Mucosa of descending colon (tissue), 3 donors: ENCODE results near the gene FRMD4A. TPM values are rescaled to one million over a fixed set of nuclear protein-coding genes. Genes with fewer than 3 reads are reported as not detected.

Experiments used
- ATAC-seq: fragments of 200-7000 bp; cut with Tn5 transposase; one replicate; pipeline ENCODE4 v1.9.1; 2020; ENCODE audit warnings: mild to moderate bottlenecking, moderate library complexity
- DNase-seq, 3 donors: peaks; one replicate each; pipeline ENCODE4 v3.0.0-alpha.2; 2020
- H3K36me3 ChIP-seq: fragments of 200-600 bp; one replicate; pipeline ENCODE4 v1.8.0; 2021; ENCODE audit warnings: low read depth, mild to moderate bottlenecking
- H3K4me1 ChIP-seq: fragments of 200-600 bp; one replicate; pipeline ENCODE4 v1.8.0; 2021; ENCODE audit warnings: low read depth, mild to moderate bottlenecking
- H3K4me3 ChIP-seq: fragments of 200-600 bp; one replicate; pipeline ENCODE4 v1.8.0; 2021; ENCODE audit warnings: mild to moderate bottlenecking
- H3K9me3 ChIP-seq: fragments of 200-600 bp; one replicate; pipeline ENCODE4 v1.8.0; 2021; ENCODE audit warnings: mild to moderate bottlenecking
- CTCF ChIP-seq: fragments of 200-600 bp; IDR thresholded peaks from one replicate; pipeline ENCODE4 v1.8.0; 2022; ENCODE audit warnings: antibody characterized with exemption, mild to moderate bottlenecking
- intact Hi-C, 2 donors: fragments of 100-400 bp; cut with DNase I in 1 of 2; cut with micrococcal nuclease in 1 of 2; formaldehyde crosslinking; loops; one replicate each; pipeline versions ENCODE4 v1.11.0 to v1.11.1; 2022; cut with DNase I, micrococcal nuclease
- total RNA-seq, 3 donors: library from RNA; stranded (reverse); fragmentation: NEBNext Ultra II Directional in 2 of 3; extraction: Animal tissue kit (Norgen Biotek cat#: 25700) in 2 of 3; gene quantifications; one replicate each; pipeline versions ENCODE4 v1.2.1 to v1.2.4, GENCODE V29; 2021 to 2023
- donor health status: DM: no; HTN: no; CAD: no; lungs with moderate emphysema.
- donor health status: DM: no; HTN: no; CAD: no.
- donor health status: DM: no; HTN: yes; CAD: no.

FRMD4A gene
- total RNA-seq, 3 donors from 2014 or later: 9.8 to 40.6 (median 17.2) TPM

DNA sequence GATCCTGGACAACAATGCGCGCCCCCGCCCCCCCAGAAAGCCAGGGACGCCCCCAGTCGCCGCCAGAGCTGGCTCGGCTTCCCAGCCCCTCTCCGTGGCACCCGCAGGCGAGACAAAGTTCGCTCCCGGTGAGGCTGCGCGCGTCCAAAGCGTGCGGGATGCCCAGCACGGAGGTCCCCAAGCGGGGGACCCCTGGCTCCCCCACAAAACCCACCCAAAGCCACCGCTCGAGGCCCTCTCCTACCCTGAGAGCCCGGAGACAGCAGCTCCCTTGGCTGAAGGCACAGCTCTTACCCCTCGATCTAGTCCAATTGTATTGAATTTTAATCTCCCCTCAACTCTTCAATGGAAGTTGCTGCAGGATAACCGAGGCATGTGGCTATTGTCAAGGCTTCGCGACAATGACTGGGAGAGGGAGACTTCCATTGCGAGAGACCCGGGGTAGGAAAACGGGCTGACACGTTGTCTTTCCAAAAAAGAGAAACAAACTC, 438.7 kb downstream of the FRMD4A start:
- DNase-seq (no peak), ATAC-seq (no peak)
- Histone ChIP-seq H3K4me3 (no peak overlapping the region), H3K4me1 (no peaks in the 10 kb centered on the region), H3K36me3 (no peaks in the 10 kb centered on the region), H3K9me3 (no peaks in the 10 kb centered on the region)
- TF ChIP-seq CTCF: no peak
- intact Hi-C loops: no loop called here

DNA sequence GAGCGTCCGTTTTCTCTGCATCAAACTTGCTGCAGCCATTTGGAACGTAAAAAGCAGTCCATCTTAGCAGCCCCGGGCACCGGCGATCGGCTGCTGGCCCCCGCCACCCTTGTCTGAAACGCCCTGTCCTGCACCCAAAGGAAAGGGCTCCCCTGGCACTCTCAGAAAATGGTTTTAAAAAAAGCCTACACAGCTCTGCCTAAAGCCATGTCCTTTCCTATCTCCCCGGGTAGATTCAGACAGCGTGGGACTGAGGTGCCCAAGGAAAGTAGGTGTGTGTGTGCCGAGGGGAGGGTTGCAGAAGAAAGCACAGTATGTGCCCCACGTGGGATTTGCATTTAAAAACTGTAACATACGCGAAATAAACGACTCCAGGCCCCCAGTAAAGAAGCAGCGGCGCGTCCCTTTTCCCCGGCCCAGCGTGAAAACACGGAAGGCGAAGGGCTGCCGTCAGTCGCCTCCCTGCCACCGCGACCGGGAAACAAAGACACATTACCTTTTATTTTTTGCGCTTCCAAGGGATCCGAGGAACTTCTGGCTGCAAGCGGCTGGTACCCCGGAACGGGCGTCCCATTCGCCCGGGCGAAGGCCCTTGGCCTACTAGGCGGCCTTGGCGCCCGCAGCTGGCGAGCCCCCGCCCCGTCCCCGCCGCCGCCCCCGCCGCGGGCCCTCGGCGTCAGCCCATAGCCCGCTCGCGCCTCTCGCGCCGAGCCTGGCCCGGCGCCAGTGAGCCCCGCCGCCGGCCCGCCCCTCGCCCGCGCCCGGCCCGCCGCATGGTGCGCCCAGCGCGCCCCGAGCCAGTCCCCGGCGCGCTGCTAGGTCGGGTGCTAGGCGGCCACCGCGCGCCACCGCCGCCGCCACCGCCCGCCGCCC, 439.4 kb downstream of the FRMD4A start:
- intact Hi-C loops: no loop called here
- no peaks in the 10 kb centered on the region for H3K4me1 ChIP-seq
- peak; percentile 9 for ATAC-seq
- no peak for DNase-seq
- H3K4me3 ChIP-seq: no peak overlapping the region
- no peak for TF ChIP-seq CTCF
- no peaks in the 10 kb centered on the region for H3K36me3 ChIP-seq
- H3K9me3 ChIP-seq: no peaks in the 10 kb centered on the region

DNA sequence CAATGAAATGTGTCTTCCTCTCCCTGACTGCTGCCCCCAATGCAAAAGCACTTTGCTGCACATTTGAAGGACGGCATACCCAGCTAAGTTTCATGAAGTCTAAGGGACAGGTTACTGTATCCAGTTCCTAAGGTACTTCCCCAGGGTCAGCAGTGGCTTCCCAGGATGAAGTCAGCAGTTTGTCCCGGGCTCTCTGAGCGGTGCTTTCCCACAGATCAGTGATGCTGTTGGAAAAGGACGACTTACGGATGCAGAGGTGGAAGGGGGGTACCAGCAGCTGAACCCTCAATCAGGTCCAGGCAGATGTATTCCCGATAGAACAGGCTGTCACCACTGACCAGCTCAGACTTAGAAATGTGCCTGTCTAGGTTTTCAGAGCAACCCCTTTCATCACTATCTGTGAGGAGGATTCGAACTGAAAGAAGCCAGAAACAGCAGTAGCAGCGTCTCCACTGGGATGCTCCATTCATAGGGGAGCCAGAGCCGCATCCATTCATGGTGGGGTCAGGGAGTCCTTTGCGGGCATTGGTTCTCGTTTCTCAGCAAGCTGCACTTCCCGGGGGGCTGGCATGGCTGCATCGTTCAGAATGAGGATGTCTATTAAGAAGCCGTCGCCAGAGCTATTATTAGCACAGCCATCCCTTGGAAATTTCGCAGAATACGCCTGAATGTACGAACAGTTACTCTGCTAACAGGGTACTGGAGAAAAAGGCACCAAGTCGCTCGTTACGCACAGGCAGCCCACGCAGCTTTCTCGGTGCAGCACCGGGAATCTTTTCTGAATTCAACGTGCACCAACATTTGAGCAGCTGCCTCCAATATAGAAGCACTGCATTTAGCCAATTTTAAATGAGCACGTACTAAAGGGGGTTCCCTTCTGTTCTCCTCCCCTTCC, 440.2 kb downstream of the FRMD4A start:
- Histone ChIP-seq H3K36me3 (no peaks in the 10 kb centered on the region), H3K4me1 (no peaks in the 10 kb centered on the region), H3K4me3 (no peak overlapping the region), H3K9me3 (no peaks in the 10 kb centered on the region)
- peak in 1 of 3 donors; percentile 18 for DNase-seq
- intact Hi-C loops: no loop called here
- ATAC-seq: no peak
- TF ChIP-seq CTCF: no peak

GRCh38 chr10:13887761-13888160, 443.0 kb downstream of the FRMD4A start:
- TF ChIP-seq CTCF: no peak
- no peak overlapping the region for H3K4me3 ChIP-seq
- no peaks in the 10 kb centered on the region for H3K36me3 ChIP-seq
- H3K9me3 ChIP-seq: no peaks in the 10 kb centered on the region
- ATAC-seq: no peak
- intact Hi-C loops: no loop called here
- DNase-seq: no peak
- H3K4me1 ChIP-seq: no peaks in the 10 kb centered on the region

DNA sequence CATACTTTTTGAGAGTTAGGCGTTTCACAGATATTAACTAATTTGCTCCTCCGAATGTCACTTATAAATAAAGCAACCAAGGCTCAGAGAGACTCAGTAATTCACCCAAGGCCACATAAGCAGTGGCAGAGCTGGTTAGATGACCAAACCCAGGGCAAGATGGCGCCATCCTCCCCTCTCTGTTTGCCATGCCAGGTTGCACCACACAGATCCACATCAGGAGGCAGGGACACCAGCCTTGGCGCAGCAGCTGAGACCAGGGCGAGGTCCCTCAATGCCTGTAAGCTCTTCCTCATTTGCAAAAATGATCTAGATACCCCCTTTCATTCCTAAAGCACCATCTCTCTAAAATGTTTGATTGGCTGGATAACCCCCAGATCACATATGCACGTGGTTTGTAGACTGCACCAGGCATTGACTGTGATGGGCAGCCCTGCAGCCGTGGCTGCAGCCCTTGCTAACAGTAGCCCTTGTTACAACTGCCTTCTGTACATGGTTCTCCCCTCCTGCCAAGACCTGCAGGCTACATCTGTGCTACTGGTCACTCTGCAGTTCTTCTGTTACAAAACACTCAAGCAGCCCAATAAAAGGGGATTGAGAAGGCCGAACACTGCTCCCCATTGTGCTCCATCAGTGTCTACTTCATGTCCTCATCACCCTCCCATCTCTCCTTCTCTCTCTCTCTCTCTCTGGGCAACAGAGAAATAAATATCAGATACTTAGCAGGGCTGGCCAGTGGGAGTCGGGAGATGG, 445.3 kb downstream of the FRMD4A start:
- TF ChIP-seq CTCF: no peak
- DNase-seq (no peak), ATAC-seq (no peak)
- Histone ChIP-seq H3K4me1 (no peaks in the 10 kb centered on the region), H3K4me3 (no peak overlapping the region), H3K36me3 (no peaks in the 10 kb centered on the region), H3K9me3 (no peaks in the 10 kb centered on the region)
- intact Hi-C loops: no loop called here
